Activated CD4-positive, CD25-positive, alpha-beta regulatory T cell treated with anti-CD3 and anti-CD28 coated beads, Interleukin-2, amount 50 U/mL, for 16 hours (primary cell): ENCODE measurements around the gene NAGLU.
A peak's percentile ranks its signal among the peaks of the same experiment; 100 is the strongest.

ENCODE experiments used
- DNase-seq: peaks from one replicate; pipeline ENCODE4 v3.0.0-alpha.2; 2020; ENCODE audit warnings: low read depth, low spot score

The NAGLU gene

DNA sequence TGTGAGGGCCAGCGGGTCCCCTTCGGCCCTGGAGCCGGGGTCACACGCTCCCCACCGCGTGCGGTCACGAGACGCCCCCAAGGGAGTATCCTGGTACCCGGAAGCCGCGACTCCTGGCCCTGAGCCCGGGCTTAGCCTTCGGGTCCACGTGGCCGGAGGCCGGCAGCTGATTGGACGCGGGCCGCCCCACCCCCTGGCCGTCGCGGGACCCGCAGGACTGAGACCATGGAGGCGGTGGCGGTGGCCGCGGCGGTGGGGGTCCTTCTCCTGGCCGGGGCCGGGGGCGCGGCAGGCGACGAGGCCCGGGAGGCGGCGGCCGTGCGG is at the start of gene NAGLU:
NAGLU (plus strand) TSS at position 194 of the 324 bp plus-strand sequence; CDS start at position 226, 32 bp downstream.
- peak; percentile 64 for DNase-seq

DNA sequence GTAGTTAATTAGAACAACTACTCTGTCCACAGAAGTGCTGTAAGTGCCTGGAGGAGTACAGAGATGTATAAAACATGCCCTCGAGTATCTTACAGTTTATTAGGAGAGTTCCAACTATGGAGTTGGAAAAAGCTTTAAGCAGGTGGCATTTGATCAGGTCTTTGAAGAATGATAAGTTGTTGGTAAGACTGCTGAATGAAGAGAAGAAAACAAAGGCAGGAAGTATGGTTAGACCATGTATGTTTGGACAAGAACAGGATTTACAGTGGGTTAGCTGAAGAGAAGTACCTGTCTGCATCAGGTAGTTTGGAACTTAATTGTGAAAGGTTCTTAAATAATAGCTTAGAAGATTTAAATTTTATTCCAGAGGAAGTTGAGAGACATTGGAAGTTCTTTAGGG is 48.0 kb upstream of the NAGLU start:
- DNase-seq: no peak

DNA sequence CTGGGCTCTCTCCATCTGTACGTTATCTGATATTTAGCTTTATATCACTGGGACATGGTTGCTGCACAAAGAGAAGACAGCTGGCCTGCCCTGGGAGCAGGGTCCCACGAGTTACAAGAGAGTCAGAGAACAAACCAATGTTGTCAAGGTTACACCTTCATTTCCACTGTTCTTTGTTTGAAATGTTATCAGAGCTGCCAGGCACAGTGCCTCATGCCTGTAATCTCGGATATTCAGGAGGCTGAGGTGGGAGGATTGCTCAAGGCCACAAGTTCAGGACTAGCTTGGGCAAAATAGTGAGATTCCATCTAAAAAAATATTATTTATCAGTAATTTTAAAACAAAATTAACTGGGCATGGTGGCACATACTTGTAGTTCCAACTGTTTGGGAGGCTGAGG is 42.7 kb upstream of the NAGLU start:
- DNase-seq: no peak

DNA sequence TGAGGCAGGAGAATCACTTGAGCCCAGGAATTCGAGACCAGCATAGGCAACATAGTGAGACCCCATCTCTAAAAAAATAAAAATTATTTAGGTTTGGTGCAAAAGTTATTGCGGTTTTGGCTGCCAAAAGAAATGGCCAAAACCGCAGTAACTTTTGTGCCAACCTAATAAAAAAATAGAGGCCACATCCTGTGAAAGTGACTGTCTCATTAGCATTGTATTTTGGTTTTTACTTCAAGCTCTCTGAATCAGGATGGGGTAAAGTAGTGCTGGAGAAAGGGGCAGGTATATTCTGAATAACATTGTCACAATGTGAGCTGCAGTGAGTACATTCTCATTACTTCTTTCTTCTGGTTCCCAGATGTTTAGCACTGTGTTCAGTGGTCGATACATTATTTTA is 41.4 kb upstream of the NAGLU start:
- DNase-seq: no peak

DNA sequence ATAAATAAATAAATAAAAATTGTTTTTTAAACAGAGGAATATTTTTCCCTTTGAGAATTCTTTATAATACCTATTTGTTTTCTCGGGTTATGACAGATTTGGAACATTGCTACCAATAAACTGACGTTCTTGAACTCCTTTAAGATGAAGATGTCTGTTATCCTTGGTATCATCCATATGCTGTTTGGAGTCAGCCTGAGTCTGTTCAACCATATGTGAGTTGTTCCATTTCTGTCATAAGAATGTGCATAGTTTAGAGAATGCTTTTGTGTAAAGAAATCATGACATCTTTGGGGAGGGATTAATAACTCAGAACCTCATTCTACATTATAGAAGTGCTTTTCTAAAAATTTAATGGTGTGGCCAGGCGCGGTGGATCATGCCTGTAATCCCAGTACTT is 37.2 kb upstream of the NAGLU start:
- DNase-seq: no peak

DNA sequence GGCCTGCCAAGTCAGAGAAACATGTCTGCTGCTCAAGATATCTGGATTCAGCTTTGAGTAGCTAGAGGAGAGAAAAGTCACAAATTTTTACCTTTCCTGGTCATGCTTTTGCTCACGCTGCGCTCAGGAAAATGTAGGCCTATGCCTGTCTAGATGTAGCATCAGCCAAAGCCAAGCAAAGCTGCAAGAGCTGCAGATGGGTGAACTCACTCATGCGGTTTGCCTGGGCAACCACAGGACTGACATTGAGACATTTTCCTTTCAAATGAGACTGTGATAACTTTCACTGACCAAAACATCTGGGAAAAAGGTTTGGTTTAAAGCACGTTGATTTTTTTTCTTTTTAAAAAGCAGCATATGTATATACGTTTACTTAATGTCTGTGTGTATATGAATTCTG is 34.0 kb upstream of the NAGLU start:
- DNase-seq: no peak

DNA sequence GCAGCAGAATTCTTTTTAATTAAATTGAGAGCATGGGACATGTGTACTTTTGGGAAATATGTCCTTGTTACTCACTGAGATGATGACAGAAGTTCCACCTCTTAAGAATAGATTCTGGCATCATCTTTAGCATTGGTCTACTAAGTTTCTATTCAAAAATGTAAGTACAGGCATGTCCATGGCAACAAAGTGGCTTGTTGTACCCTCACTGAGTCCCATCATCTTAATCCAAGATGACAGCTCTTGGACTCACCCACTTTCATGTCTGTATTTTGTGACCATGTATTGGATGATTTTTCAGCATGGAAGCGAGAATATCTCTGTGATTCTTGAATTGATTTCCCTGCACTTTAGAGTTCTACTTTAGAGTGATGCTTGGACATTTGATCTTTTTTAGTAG is 33.1 kb upstream of the NAGLU start:
- no peak for DNase-seq

DNA sequence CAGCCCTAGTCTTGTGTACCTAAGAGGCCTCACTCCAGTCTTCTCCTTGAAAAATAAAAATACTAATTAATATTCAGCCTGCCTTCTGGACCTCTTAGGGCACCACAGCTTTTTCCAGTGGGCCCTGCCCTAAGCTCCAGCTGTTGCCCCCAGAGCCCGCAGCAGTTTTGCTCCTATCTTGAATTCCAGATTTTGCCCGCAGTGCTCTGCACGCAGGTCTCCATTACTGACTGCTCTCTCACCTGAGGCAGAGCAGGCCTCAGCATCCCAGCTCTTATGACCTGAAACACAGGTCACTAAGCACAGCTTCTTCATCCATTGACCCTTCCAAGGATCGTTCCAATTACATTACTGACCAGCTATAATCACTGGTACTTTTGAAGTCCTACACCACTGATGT is 28.4 kb upstream of the NAGLU start:
- no peak for DNase-seq

DNA sequence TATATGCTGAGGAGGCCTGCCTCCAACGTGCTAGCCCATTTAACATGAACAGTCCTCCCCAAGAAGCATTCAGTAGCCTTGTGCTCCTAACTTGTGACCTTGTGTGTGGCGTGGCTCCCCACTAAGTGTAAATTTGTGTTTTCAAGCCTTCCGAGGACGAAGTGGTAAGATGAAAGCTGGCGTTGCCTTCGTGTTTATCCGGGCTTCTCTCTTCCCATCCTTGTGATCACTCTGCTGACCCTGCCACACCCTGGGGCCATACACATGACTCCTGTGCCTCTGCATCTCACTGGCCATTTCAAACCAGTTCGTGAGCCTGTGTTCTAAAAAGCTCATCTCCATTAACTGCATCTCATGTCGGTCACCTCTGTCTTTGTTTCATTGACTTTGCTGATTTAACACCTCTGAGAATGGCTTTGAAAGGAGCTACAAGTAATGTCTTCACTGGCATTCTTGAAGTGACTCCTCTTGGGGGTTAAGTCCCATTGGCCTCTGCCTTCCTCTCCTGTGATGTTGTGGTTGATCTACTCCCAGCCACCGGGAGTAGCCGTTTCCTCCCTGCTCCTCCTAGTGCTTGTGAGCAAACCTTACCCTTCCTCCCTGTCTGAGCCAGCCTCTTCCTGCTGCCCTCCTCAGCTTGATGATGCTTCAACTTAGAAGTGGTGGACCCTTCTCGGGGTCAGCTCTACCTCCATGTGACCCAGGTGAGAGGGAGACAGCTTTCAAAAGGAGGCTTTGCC is 27.4 kb upstream of the NAGLU start:
- DNase-seq: no peak

DNA sequence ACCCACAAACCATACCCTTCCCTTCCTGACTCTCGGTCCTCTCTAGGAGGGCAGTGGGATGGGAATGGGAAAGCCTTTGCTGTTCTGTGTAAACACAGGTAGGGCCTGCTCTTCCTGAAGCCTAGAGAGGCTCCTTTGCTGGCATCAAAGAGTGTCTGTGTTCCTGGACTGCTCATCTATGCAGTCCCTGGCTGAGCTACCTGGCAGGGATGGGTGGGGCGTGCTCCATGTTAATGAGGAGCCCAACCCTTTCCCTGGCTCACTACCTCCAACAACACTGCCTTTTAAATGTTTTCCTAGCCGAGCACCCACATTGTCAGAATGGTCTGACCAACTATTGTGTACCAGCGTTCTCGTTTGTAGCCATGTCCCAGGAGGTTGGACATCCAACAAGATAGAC is 26.6 kb upstream of the NAGLU start:
- no peak for DNase-seq

DNA sequence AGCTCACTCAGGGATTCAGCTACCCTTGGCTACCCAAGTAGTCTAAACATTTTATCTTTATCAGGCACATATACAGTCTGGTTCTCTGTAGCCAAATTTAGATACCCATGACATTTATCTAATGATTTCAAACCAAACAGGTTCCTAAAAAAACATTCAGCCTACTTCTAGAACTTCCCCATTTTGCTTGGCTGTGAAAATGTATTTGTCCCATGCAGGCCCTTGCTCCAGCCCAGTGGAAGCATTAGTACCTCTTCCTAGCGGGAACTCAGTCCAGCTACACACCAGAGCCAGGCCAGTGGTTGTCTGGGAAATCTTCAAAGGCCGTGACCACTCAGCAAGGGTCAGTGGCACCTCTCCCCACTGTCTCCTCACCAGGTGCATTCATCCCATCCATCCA is 26.2 kb upstream of the NAGLU start:
- no peak for DNase-seq

DNA sequence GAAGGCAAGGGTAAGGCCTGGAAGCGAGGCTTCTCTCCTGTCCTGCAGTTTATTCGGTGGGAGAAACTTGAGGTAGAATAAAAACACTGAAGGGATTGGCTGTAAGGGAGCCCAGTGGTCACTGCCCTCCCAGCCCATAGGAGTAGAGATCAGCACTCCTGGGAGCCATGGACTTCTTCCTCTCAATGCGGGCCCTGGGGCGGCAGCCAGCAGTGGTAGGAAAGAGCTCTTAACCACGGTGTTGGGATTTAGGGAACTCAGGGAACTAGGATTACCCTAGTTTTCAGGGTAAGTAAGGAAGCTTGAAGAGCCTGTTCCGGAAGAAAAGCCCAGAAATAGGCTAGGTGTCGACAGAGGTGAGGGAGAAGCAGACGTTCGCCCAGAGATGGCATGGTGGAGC is 23.8 kb upstream of the NAGLU start:
- no peak for DNase-seq

DNA sequence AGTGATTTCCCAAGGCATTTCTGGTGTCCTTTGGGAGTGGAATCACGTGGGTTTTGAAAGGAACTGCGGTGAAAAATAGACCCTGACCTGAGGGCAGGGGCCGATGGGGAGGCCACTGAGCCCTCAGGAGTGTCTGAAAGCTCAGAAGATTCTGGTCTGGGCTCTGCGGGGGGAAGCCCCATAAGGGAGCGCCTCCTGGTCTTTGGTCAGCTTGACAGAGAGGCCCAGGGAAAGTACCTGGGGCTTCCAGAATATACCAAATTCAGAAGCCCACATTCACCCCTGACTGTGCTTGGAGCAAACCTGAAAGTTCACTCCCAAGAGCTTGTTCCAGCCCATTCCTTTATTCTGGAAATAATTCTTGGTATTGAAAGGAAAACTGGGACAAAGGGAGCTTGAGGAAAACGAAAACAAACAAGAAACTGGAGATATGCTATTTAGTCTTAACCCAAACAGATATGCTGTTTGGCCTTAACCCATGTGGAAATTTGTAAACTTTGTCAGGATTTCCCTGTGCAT is 23.2 kb upstream of the NAGLU start:
- DNase-seq: no peak

DNA sequence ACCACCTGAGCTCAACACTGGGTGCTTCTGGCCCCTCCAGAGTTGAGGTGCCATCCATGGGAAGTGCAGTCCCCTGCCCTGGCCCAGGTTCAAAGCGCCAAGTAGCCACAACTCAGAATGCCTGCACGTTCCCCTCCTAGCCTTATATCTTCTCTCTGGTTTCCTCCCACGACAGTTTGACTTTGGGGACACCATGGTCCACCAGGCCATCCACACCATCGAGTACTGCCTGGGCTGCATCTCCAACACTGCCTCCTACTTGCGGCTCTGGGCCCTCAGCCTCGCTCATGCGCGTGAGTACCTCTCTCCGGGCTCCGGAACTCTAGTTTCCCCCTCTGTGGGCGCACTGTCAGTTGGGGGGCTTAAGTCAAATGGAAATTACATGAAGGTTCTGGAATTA is 22.4 kb upstream of the NAGLU start:
- no peak for DNase-seq

DNA sequence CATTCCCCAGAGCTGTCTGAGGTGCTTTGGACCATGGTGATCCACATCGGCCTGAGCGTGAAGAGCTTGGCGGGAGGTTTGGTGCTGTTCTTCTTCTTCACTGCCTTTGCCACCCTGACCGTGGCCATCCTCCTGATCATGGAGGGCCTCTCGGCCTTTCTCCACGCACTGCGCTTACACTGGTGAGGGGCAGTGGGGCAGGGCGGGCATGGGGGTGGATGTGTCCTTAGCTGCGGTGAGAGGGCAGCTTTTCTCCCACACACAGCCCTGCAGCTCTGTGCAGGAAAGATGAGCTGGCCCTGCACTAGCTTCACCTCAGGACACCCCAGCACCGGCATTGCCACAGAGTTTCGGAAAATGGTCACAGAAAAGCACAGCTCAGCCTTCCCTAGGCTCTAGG is 21.8 kb upstream of the NAGLU start:
- no peak for DNase-seq

DNA sequence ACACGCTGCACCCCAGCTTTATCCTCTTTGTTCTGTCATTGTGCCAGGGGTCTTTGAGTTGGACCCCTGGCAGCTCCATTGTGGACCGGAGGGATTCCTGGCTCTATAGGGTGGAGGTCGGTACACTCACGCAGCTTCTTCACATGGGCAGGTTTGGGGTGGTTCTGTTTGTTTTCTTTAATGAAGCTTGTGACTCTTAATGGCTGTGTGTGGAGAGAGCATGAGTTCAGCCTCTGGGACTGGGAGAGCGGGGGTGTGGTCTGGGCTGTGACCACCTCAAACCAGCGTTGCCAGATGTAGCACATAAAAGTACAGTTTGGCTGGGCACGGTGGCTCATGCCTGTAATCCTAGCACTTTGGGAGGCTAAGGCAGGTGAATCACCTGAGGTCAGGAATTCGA is 21.2 kb upstream of the NAGLU start:
- DNase-seq: no peak

DNA sequence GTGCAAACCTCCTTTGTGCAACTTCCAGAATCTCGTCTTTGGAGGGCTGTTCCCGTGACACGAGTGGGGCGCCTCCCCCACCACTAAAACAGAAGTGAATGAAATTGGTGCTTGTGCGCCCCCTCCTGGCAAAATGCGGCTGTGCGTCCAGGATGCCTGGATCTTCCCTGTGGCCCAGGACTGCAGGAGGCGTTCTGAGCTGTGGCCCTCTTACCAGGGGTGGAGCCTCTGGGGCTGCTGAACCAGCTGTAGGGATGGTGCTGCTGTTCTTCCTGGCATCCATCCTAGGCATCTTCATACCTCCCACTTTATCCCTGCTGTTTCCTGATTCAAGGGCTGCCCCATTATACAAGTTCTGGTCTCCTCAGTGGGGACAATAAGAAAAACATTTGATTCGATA is 18.5 kb upstream of the NAGLU start:
- DNase-seq: peak; percentile 68

DNA sequence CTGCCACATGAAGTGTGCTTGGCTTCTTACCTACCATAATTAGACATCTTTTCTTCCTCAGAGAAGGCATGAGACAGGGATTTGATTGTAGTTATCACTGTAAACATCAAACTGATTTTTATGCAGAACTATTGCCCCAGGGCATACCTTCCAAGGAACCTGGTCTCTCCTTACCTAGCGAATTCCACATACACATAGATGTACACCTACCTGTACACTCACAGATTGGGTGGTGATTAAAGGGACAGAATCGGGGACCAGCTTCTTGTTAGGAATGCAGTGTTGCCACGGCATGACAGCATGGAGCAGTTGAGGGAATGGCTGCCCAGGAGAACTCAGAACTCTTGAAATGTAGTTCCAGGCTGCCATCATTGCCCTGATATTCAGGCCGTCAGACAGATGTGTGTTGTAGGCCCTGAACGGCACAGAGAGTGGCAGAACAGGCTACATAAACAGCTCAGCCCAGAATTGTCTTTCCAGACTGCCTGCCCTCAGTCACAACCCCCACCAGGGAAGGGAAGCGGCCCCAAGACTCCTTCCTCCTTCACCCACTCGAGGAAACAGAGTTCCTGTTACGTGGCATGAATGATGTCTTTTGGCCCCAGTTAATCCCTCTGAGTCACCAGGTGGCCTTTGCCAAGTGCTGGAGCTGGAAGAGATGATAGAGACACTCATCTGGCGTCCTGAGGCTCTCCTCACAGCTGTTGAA is 17.8 kb upstream of the NAGLU start:
- DNase-seq: no peak

DNA sequence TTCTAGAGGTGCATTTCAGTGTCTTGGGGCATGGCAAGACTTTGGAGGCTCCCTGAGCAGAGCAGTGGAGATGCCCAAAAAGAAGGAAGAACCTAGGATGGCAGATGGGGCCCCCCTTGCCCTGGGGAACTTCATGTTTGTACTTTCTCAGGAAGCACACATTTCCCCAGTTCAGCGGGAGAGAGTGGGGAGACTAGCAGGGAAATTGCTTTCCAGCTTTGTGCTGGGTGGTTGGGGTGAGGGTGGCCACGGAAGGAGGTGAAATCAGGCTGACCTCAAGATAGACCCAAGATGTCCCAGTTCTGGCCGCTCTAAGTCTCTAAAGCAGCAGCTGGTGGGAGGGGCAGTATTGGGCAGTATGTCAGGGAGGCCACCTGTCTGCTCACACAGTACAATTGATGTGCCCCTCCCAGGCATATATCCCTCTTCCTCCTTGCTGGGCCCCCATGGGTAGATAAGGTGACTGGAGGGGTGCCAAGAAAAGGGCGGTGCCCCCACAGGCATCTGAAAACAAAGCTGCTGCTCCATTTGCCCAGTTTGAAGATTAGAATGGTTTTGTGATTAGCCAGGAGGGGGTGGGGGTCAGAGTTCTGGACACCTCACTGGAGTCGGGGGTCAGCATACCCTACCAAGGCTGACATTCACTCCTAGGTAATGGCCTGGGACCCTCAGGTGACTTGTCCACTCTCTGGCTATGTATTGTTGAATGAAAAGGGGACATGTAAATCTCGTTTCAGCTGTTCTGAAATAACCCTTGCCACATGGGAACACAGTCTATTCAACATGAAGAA is 17.1 kb upstream of the NAGLU start:
- DNase-seq: no peak

DNA sequence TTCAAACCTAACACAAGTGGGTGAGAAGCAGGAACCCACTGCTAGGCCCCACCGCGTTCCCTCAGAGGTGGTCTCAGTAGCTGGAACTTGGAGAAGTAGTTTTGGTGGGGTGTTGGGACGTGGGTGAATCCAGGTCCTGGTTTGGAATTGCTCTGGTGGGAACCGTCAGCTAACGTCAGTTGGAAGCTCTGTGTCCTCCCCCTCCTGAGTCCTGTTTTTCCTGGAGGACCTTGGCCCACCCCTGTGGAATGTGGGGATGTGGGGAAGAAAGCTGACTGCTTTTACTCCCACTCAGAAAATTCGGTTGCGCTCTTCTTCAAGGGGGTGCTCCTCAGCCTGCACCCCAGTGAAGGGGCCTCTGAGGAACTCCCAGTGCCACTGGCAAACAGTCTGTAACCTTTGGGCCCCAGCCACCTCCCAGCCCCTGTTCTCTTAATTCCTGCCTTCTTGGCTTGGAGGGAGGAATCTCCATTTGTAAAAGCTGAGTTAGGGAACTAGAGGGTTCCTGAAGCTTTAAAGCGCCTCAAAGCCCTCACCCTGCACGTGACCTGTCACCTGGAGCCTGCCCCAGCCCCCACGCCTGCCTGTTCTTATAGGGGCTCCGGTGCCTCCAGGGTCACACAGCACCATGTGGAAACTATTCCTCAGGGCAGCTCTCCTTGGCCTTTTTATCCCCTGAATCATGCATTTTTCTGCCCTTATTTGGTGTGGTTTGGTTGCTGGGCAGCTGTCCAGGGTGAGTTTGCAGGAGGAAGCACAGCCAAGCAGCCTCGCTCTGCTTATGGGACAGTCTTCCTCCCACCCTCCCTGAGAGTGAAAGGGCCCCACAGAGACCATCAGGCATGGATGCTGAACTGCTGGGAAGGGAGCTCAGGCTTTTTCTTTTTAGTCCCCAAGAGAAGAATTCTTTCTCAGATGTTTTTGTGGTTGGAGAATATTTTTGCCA is 16.2 kb upstream of the NAGLU start:
- no peak for DNase-seq

DNA sequence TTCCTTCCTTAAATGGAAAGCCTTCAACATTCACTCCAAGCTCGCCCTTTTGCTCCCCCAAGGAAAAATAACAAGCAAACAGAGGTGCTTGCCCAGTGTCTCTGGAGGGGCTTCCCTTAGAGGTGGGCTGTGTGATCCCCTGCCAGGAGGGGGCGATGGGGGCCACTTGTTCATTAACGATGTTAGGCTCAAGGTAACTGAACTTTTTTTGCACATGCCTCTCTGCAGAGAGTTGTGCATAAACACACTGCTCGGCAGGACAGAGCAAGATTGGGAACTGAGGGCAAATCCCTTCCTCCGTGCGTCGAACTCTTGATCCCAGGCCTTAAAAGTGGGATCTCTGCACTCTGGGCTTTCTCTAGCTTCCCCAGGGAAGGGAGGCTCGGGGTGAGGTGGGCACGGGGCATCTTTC is 15.5 kb upstream of the NAGLU start:
- DNase-seq: no peak
